ENCODE data around the gene CEP76. TPM values are rescaled to one million over a fixed set of nuclear protein-coding genes. Genes with fewer than 3 reads are reported as not detected.

The CEP76 gene
- total and polyA plus RNA-seq, 9 donors, result 4.5 to 6.6 (median 5.0) TPM

- DNase-seq, result peak; percentile 72
- Histone ChIP-seq H3K27ac (ENCODE audit: low read length) (no peak overlapping the region), H3K4me3 (ENCODE audit: low read length) (no peak overlapping the region), H3K27me3 (ENCODE audit: control insufficient read depth, insufficient read depth, low read length) (no peaks in the 10 kb centered on the region), H3K36me3 (ENCODE audit: control insufficient read depth, insufficient read depth, low read length) (no peaks in the 10 kb centered on the region), H3K4me1 (ENCODE audit: control insufficient read depth, insufficient read depth, low read length) (no peaks in the 10 kb centered on the region), H3K9me3 (replicated peaks; ENCODE audit: control insufficient read depth, low read depth, low read length) (no peaks in the 10 kb centered on the region)
- WGBS (ENCODE audit: insufficient coverage), result 100% methylated on average over 2 of the region's 9 CpGs
Measured at GRCh38 chr18:12659904-12660605, 42.5 kb downstream of the CEP76 start.

- H3K36me3 ChIP-seq (ENCODE audit: control insufficient read depth, insufficient read depth, low read length), result no peaks in the 10 kb centered on the region
- H3K4me3 ChIP-seq (ENCODE audit: low read length), result peak overlapping the region; percentile 68
- H3K9me3 ChIP-seq (replicated peaks; ENCODE audit: control insufficient read depth, low read depth, low read length), result no peaks in the 10 kb centered on the region
- WGBS (ENCODE audit: insufficient coverage), result 2% methylated on average over 32 of the region's 42 CpGs
- H3K27me3 ChIP-seq (ENCODE audit: control insufficient read depth, insufficient read depth, low read length), result no peaks in the 10 kb centered on the region
- H3K4me1 ChIP-seq (ENCODE audit: control insufficient read depth, insufficient read depth, low read length), result no peaks in the 10 kb centered on the region
- peak overlapping the region; percentile 55 for H3K27ac ChIP-seq (ENCODE audit: low read length)
- peak; percentile 38 for DNase-seq
Measured at GRCh38 chr18:12658426-12659138, 43.9 kb downstream of the CEP76 start.

- Histone ChIP-seq H3K9me3 (replicated peaks; ENCODE audit: control insufficient read depth, low read depth, low read length) (no peaks in the 10 kb centered on the region), H3K4me1 (ENCODE audit: control insufficient read depth, insufficient read depth, low read length) (peaks cover 2% of the 10 kb centered on the region), H3K27me3 (ENCODE audit: control insufficient read depth, insufficient read depth, low read length) (no peaks in the 10 kb centered on the region), H3K27ac (ENCODE audit: low read length) (peak within 1 kb of the TSS; percentile 90), H3K36me3 (ENCODE audit: control insufficient read depth, insufficient read depth, low read length) (no peaks in the 10 kb centered on the region), H3K4me3 (ENCODE audit: low read length) (peak within 1 kb of the TSS; percentile 68)
- WGBS (ENCODE audit: insufficient coverage), result under 1% methylated on average over 112 of the region's 112 CpGs
- peak; percentile 84 for DNase-seq
Measured at GRCh38 chr18:12657684-12658425, 44.7 kb downstream of the CEP76 start, which contains the start of gene SPIRE1. TSS of gene SPIRE1 (minus strand) at chr18:12658107. CDS start at chr18:12657866, 241 bp downstream.

- Histone ChIP-seq H3K36me3 (ENCODE audit: control insufficient read depth, insufficient read depth, low read length) (no peaks in the 10 kb centered on the region), H3K27ac (ENCODE audit: low read length) (peak overlapping the region; percentile 90), H3K4me1 (ENCODE audit: control insufficient read depth, insufficient read depth, low read length) (peaks cover 2% of the 10 kb centered on the region), H3K27me3 (ENCODE audit: control insufficient read depth, insufficient read depth, low read length) (no peaks in the 10 kb centered on the region), H3K4me3 (ENCODE audit: low read length) (peak overlapping the region; percentile 68), H3K9me3 (replicated peaks; ENCODE audit: control insufficient read depth, low read depth, low read length) (no peaks in the 10 kb centered on the region)
- 0% methylated on average over 79 of the region's 89 CpGs for WGBS (ENCODE audit: insufficient coverage)
- peak; percentile 69 for DNase-seq
Measured at GRCh38 chr18:12656938-12657683, 45.4 kb downstream of the CEP76 start.

GRCh38 chr18:12656605-12656937 is 46.0 kb downstream of the CEP76 start:
- H3K4me3 ChIP-seq (ENCODE audit: low read length), result peak overlapping the region; percentile 68
- 5% methylated on average over 2 of the region's 3 CpGs for WGBS (ENCODE audit: insufficient coverage)
- no peaks in the 10 kb centered on the region for H3K9me3 ChIP-seq (replicated peaks; ENCODE audit: control insufficient read depth, low read depth, low read length)
- H3K4me1 ChIP-seq (ENCODE audit: control insufficient read depth, insufficient read depth, low read length), result peaks cover 2% of the 10 kb centered on the region
- peak overlapping the region; percentile 90 for H3K27ac ChIP-seq (ENCODE audit: low read length)
- no peaks in the 10 kb centered on the region for H3K36me3 ChIP-seq (ENCODE audit: control insufficient read depth, insufficient read depth, low read length)
- H3K27me3 ChIP-seq (ENCODE audit: control insufficient read depth, insufficient read depth, low read length), result no peaks in the 10 kb centered on the region
- DNase-seq, result peak; percentile 47

- no CpG with 5 or more reads among the region's 1 CpG for WGBS (ENCODE audit: insufficient coverage)
- Histone ChIP-seq H3K9me3 (replicated peaks; ENCODE audit: control insufficient read depth, low read depth, low read length) (no peaks in the 10 kb centered on the region), H3K27me3 (ENCODE audit: control insufficient read depth, insufficient read depth, low read length) (no peaks in the 10 kb centered on the region), H3K27ac (ENCODE audit: low read length) (no peak overlapping the region), H3K4me3 (ENCODE audit: low read length) (no peak overlapping the region), H3K4me1 (ENCODE audit: control insufficient read depth, insufficient read depth, low read length) (peaks cover 2% of the 10 kb centered on the region), H3K36me3 (ENCODE audit: control insufficient read depth, insufficient read depth, low read length) (no peaks in the 10 kb centered on the region)
- no peak for DNase-seq
Measured at GRCh38 chr18:12654971-12655370, 47.6 kb downstream of the CEP76 start.

- Histone ChIP-seq H3K27ac (ENCODE audit: low read length) (no peak overlapping the region), H3K4me3 (ENCODE audit: low read length) (no peak overlapping the region), H3K36me3 (ENCODE audit: control insufficient read depth, insufficient read depth, low read length) (peaks cover 2% of the 10 kb centered on the region), H3K9me3 (replicated peaks; ENCODE audit: control insufficient read depth, low read depth, low read length) (no peaks in the 10 kb centered on the region), H3K27me3 (ENCODE audit: control insufficient read depth, insufficient read depth, low read length) (no peaks in the 10 kb centered on the region), H3K4me1 (ENCODE audit: control insufficient read depth, insufficient read depth, low read length) (peaks cover 2% of the 10 kb centered on the region)
- no CpG with 5 or more reads among the region's 3 CpGs for whole genome bisulfite sequencing (ENCODE audit: insufficient coverage)
- DNase-seq, result no peak
Measured at GRCh38 chr18:12652861-12653401, 49.6 kb downstream of the CEP76 start.

- Histone ChIP-seq H3K27me3 (ENCODE audit: control insufficient read depth, insufficient read depth, low read length) (no peaks in the 10 kb centered on the region), H3K27ac (ENCODE audit: low read length) (no peak overlapping the region), H3K36me3 (ENCODE audit: control insufficient read depth, insufficient read depth, low read length) (peaks cover 8% of the 10 kb centered on the region), H3K4me1 (ENCODE audit: control insufficient read depth, insufficient read depth, low read length) (peaks cover 2% of the 10 kb centered on the region), H3K4me3 (ENCODE audit: low read length) (no peak overlapping the region), H3K9me3 (replicated peaks; ENCODE audit: control insufficient read depth, low read depth, low read length) (no peaks in the 10 kb centered on the region)
- DNase-seq, result no peak
- 68% methylated on average over 3 of the region's 4 CpGs for WGBS (ENCODE audit: insufficient coverage)
Measured at GRCh38 chr18:12651651-12652050, 50.9 kb downstream of the CEP76 start.

- 56% methylated on average over 1 of the region's 3 CpGs for WGBS (ENCODE audit: insufficient coverage)
- H3K4me1 ChIP-seq (ENCODE audit: control insufficient read depth, insufficient read depth, low read length), result peaks cover 8% of the 10 kb centered on the region
- peaks cover 8% of the 10 kb centered on the region for H3K36me3 ChIP-seq (ENCODE audit: control insufficient read depth, insufficient read depth, low read length)
- H3K4me3 ChIP-seq (ENCODE audit: low read length), result no peak overlapping the region
- no peaks in the 10 kb centered on the region for H3K9me3 ChIP-seq (replicated peaks; ENCODE audit: control insufficient read depth, low read depth, low read length)
- DNase-seq, result no peak
- no peak overlapping the region for H3K27ac ChIP-seq (ENCODE audit: low read length)
- H3K27me3 ChIP-seq (ENCODE audit: control insufficient read depth, insufficient read depth, low read length), result no peaks in the 10 kb centered on the region
Measured at GRCh38 chr18:12647773-12648172, 54.8 kb downstream of the CEP76 start.

Data from muscle of leg (tissue), 11 donors.